Measurements from ENCODE around the gene CXorf38. TPM values are rescaled to one million over a fixed set of nuclear protein-coding genes. Genes with fewer than 3 reads are reported as not detected.
"Not testable (repeated sequence)": the region's sequence is repeated elsewhere in the genome, so short reads cannot be mapped to it uniquely, and the experiment has no call there.

Gene CXorf38
- total RNA-seq, 1 donor from 2014 or later: 10.6 TPM

GRCh38 chrX:40625294-40625693 lies 22.1 kb downstream of the CXorf38 start:
- peak; percentile 21 for DNase-seq

- DNase-seq: no peak
These were observed 23.7 kb downstream of the CXorf38 start for GRCh38 chrX:40623665-40624064.

- DNase-seq: no peak
These were observed 24.2 kb downstream of the CXorf38 start, which contains the start of gene MPC1L for GRCh38 chrX:40623139-40623536. Gene MPC1L, plus strand, starts transcription at chrX:40623428. Its CDS starts 138 bp downstream, at chrX:40623566.

GRCh38 chrX:40622479-40623138 lies 24.8 kb downstream of the CXorf38 start:
- DNase-seq: no peak

GRCh38 chrX:40617566-40617965 lies 29.8 kb downstream of the CXorf38 start:
- no peak for DNase-seq

GRCh38 chrX:40615976-40616375 lies 31.4 kb downstream of the CXorf38 start:
- no peak for DNase-seq

- DNase-seq: no peak
These were observed 34.9 kb downstream of the CXorf38 start for GRCh38 chrX:40612511-40612910.

- no peak for DNase-seq
These were observed 40.0 kb downstream of the CXorf38 start for GRCh38 chrX:40607381-40607780.

GRCh38 chrX:40603446-40603845 lies 43.9 kb downstream of the CXorf38 start:
- DNase-seq: no peak

GRCh38 chrX:40589616-40590321 lies 57.6 kb downstream of the CXorf38 start:
- DNase-seq: not testable (repeated sequence)

GRCh38 chrX:40587623-40588022 lies 59.7 kb downstream of the CXorf38 start:
- not testable (repeated sequence) for DNase-seq

GRCh38 chrX:40582811-40583210 lies 64.5 kb downstream of the CXorf38 start:
- no peak for DNase-seq

GRCh38 chrX:40582178-40582577 lies 65.2 kb downstream of the CXorf38 start:
- DNase-seq: not testable (repeated sequence)

- DNase-seq: no peak
These were observed 65.9 kb downstream of the CXorf38 start for GRCh38 chrX:40581336-40581920.

- DNase-seq: peak; percentile 86
These were observed 66.6 kb downstream of the CXorf38 start, which contains the start of gene ATP6AP2 for GRCh38 chrX:40580537-40581335. Gene ATP6AP2, plus strand, starts transcription at chrX:40580970. Its CDS starts 96 bp downstream, at chrX:40581066.

GRCh38 chrX:40579900-40580536 lies 67.3 kb downstream of the CXorf38 start:
- no peak for DNase-seq

- no peak for DNase-seq
These were observed 68.2 kb downstream of the CXorf38 start for GRCh38 chrX:40579141-40579540.

- no peak for DNase-seq
These were observed 69.2 kb downstream of the CXorf38 start for GRCh38 chrX:40578039-40578695.
